SU-DHL-6 (cell line): ENCODE data around the gene RBM23.

Experiments used
- H2AFZ ChIP-seq: fragments of 200-600 bp; sonication (generic); 2 replicates; pipeline ENCODE4 v1.6.1; 2014; ENCODE audit warnings: low read depth, mild to moderate bottlenecking, moderate library complexity, mixed read lengths, antibody characterized with exemption, low read length; ENCODE audit not compliant: severe bottlenecking
- H3F3A ChIP-seq: fragments of 200-600 bp; shearing (Covaris generic); 2 replicates; pipeline ENCODE4 v1.6.0; 2016; ENCODE audit warnings: antibody characterized with exemption, mild to moderate bottlenecking; ENCODE audit not compliant: insufficient read depth
- H3K27ac ChIP-seq: fragments of 200-600 bp; sonication (generic); 2 replicates; pipeline ENCODE4 v1.5.1; 2016; ENCODE audit warnings: low read depth, mild to moderate bottlenecking, low read length, moderate library complexity, mixed read lengths
- H3K27me3 ChIP-seq: fragments of 200-600 bp; sonication (generic), shearing (Covaris generic); 2 replicates; pipeline ENCODE4 v1.6.0; 2014; ENCODE audit warnings: mild to moderate bottlenecking, low read length
- H3K36me3 ChIP-seq: fragments of 200-600 bp; sonication (generic); 2 replicates; pipeline ENCODE4 v1.6.1; 2014; ENCODE audit warnings: mild to moderate bottlenecking, low read length, mixed read lengths
- H3K4me2 ChIP-seq: fragments of 300-600, 200-600 bp; shearing (Covaris generic), sonication (generic); 2 replicates; pipeline ENCODE4 v1.6.0; 2014; ENCODE audit warnings: low read length, low read depth, mild to moderate bottlenecking; ENCODE audit not compliant: poor library complexity, severe bottlenecking
- H3K4me3 ChIP-seq: fragments of 200-600 bp; sonication (generic); 2 replicates; pipeline ENCODE4 v1.5.1; 2014; ENCODE audit warnings: antibody characterized with exemption, low read length, mild to moderate bottlenecking, mixed read lengths; ENCODE audit not compliant: insufficient read depth, poor library complexity, severe bottlenecking
- H3K79me2 ChIP-seq: fragments of 200-600 bp; sonication (generic); 2 replicates; pipeline ENCODE4 v1.6.1; 2014; ENCODE audit warnings: mild to moderate bottlenecking, low read length, moderate library complexity; ENCODE audit not compliant: insufficient read depth
- H3K9ac ChIP-seq: fragments of 200-600 bp; sonication (generic); 2 replicates; pipeline ENCODE4 v1.7.0; 2014; ENCODE audit warnings: mild to moderate bottlenecking, low read length
- H3K9me2 ChIP-seq: fragments of 200-600 bp; sonication (generic); replicated peaks from 2 replicates; pipeline ENCODE4 v1.6.1; 2014; ENCODE audit warnings: low read length; ENCODE audit not compliant: insufficient read depth
- H3K9me3 ChIP-seq: fragments of 200-600 bp; sonication (generic); 2 replicates; pipeline ENCODE4 v1.6.1; 2014; ENCODE audit warnings: low read length, mixed read lengths; ENCODE audit not compliant: insufficient read depth
- H4K20me1 ChIP-seq: fragments of 200-600 bp; sonication (generic); 2 replicates; pipeline ENCODE4 v1.6.1; 2014; ENCODE audit warnings: low read depth, mild to moderate bottlenecking, antibody characterized with exemption, low read length, moderate library complexity, mixed read lengths
- CTCF ChIP-seq: fragments of 200-600 bp; sonication (generic); IDR thresholded peaks from one replicate; pipeline ENCODE4 v1.5.1; 2017; ENCODE audit warnings: antibody characterized with exemption, mild to moderate bottlenecking, low read length, moderate library complexity; ENCODE audit not compliant: insufficient read depth, poor library complexity, severe bottlenecking
- EZH2phosphoT487 ChIP-seq: fragments of 200-600 bp; sonication (generic), shearing (Covaris generic); conservative IDR thresholded peaks from 2 replicates; pipeline ENCODE4 v1.6.1; 2018; ENCODE audit warnings: mild to moderate bottlenecking, antibody characterized with exemption, low read length, moderate library complexity, mixed read lengths

RBM23 gene

DNA sequence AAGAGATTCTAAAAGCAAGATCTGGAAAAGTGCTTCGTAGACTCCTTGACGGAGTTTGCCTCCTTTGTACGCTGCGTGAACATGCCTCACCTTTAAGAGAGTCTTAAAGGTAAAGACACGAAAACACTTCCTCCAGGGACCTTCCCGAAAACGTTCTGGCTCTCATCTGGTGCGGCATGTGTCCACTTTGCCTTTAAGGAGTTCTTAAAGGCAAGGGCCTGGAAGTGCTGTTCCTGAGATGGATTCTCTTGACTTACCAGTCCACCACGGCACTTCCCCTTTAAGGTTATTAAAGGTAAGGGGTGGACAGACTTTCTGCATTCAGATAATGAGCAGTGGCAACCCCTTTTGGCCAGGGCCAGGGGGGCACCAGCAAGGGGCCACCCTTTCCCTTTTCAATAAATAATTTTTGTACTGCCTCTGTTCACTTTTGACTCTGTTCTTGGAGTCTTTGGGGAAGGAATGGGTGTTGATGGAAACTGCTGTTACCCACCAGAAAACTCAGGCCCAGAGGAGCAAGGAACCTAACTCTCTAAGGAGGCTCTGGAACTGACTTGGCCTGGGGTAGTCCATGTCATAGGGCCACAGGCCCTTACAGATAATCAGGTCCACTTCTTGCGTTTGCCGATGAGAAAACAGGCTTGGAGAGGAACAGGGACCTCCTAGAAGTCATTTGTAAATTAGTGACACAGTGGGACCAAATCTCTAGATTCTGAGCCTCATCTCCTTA lies 31.5 kb downstream of the RBM23 start:
- no peaks in the 10 kb centered on the region for H3K79me2 ChIP-seq
- H3K27me3 ChIP-seq = no peaks in the 10 kb centered on the region
- peak overlapping the region; percentile 52 for H3K4me3 ChIP-seq
- H3K36me3 ChIP-seq = no peaks in the 10 kb centered on the region
- H3K9me2 ChIP-seq = no peaks in the 10 kb centered on the region
- H3K4me2 ChIP-seq = peak overlapping the region; percentile 78
- H2AFZ ChIP-seq = peak overlapping the region; percentile 69
- H3K9me3 ChIP-seq = no peaks in the 10 kb centered on the region
- H3F3A ChIP-seq = peaks cover 24% of the 10 kb centered on the region
- H4K20me1 ChIP-seq = no peaks in the 10 kb centered on the region
- peak overlapping the region; percentile 50 for H3K9ac ChIP-seq
- no peak for TF ChIP-seq EZH2phosphoT487
- no peak for TF ChIP-seq CTCF
- peak overlapping the region; percentile 86 for H3K27ac ChIP-seq

- TF ChIP-seq CTCF (peak; percentile 20), EZH2phosphoT487 (no peak)
- Histone ChIP-seq H3K36me3 (no peaks in the 10 kb centered on the region), H2AFZ (peak overlapping the region; percentile 69), H3K4me2 (peak overlapping the region; percentile 78), H4K20me1 (no peaks in the 10 kb centered on the region), H3K9ac (peak overlapping the region; percentile 50), H3K79me2 (no peaks in the 10 kb centered on the region), H3K9me2 (no peaks in the 10 kb centered on the region), H3K27ac (peak overlapping the region; percentile 86), H3K4me3 (peak overlapping the region; percentile 52), H3K9me3 (no peaks in the 10 kb centered on the region), H3K27me3 (no peaks in the 10 kb centered on the region), H3F3A (peaks cover 24% of the 10 kb centered on the region)
Measured at GRCh38 chr14:22886500-22887259, 32.3 kb downstream of the RBM23 start.

DNA sequence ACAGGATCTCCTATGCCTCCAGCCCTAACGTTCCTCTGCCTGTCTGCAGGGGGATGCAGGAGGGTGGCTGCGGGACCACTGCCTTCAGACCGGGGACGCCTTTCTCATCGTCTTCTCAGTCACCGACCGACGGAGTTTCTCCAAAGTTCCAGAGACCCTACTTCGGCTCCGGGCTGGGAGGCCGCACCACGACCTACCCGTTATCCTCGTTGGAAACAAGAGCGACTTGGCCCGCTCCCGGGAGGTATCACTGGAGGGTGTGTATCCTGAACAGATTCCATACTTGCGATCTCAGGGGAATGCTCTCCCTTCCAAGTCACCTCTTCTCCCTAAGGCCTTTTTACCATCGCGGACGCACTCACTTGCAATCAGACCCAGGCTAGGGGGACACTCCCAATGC lies 33.0 kb downstream of the RBM23 start:
- H3K27ac ChIP-seq = no peak overlapping the region
- no peaks in the 10 kb centered on the region for H3K79me2 ChIP-seq
- H3K9me2 ChIP-seq = no peaks in the 10 kb centered on the region
- H3F3A ChIP-seq = peaks cover 24% of the 10 kb centered on the region
- TF ChIP-seq CTCF = no peak
- no peak for TF ChIP-seq EZH2phosphoT487
- no peak overlapping the region for H3K4me3 ChIP-seq
- H3K36me3 ChIP-seq = no peaks in the 10 kb centered on the region
- H3K9me3 ChIP-seq = no peaks in the 10 kb centered on the region
- no peaks in the 10 kb centered on the region for H4K20me1 ChIP-seq
- H2AFZ ChIP-seq = no peak overlapping the region
- 0 out of 2 replicates have a peak overlapping the region, but pooled peaks have one; percentile 50 for H3K9ac ChIP-seq
- peak overlapping the region; percentile 78 for H3K4me2 ChIP-seq
- H3K27me3 ChIP-seq = no peaks in the 10 kb centered on the region
